Omental fat pad (tissue), 4 donors: ENCODE results near the gene MRPL55. TPM values are rescaled to one million over a fixed set of nuclear protein-coding genes. Genes with fewer than 3 reads are reported as not detected.

ENCODE experiments used
- ATAC-seq: fragments of 150-250 bp; one replicate; pipeline ENCODE4 v1.9.1; 2016; ENCODE audit warnings: mild to moderate bottlenecking, moderate library complexity; ENCODE audit not compliant: low FRiP score
- DNase-seq: peaks from one replicate; pipeline ENCODE4 v3.0.0-alpha.2; 2019; ENCODE audit warnings: low spot score
- total RNA-seq, 4 donors: library from RNA; depleted of rRNA; stranded (reverse); fragments of >200 nt; gene quantifications; one replicate each; pipeline ENCODE4 v1.1.0, GENCODE V29; 2016
- TF ChIP-seq, protein P1 (sequence below), 3 donors: fragments of 450-650 bp; IDR thresholded peaks; one replicate each; pipeline ENCODE4 v1.5.1; 2016 to 2017; ENCODE audit warnings: antibody characterized with exemption in 3 of 3, mild to moderate bottlenecking in 3 of 3, moderate library complexity in 2 of 3

MRPL55 gene
- total RNA-seq, 4 donors from 2014 or later: 47.1 to 95.5 (median 71.7) TPM

DNA sequence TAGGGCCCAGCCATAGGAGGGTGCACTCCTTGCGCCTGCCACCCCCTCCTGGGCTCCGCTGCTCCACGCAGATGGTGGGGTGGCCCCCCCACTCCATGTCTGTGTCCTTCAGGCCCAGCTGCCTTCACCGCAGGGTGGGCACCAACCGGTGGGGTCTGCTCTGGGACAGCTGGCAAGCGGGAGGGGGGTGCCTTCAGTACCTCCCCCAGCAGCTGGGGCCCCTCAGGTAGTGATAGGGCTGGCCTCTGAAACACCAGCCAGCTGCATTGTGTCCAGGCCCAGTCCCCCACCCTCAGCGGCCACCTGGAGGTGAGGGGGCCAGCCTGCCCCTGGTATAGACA lies 41.0 kb upstream of the MRPL55 start:
- DNase-seq: peak; percentile 16
- TF ChIP-seq, protein P1, sequence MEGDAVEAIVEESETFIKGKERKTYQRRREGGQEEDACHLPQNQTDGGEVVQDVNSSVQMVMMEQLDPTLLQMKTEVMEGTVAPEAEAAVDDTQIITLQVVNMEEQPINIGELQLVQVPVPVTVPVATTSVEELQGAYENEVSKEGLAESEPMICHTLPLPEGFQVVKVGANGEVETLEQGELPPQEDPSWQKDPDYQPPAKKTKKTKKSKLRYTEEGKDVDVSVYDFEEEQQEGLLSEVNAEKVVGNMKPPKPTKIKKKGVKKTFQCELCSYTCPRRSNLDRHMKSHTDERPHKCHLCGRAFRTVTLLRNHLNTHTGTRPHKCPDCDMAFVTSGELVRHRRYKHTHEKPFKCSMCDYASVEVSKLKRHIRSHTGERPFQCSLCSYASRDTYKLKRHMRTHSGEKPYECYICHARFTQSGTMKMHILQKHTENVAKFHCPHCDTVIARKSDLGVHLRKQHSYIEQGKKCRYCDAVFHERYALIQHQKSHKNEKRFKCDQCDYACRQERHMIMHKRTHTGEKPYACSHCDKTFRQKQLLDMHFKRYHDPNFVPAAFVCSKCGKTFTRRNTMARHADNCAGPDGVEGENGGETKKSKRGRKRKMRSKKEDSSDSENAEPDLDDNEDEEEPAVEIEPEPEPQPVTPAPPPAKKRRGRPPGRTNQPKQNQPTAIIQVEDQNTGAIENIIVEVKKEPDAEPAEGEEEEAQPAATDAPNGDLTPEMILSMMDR (IDR thresholded peaks at IDR 0.05): no peak
- no peak for ATAC-seq

DNA sequence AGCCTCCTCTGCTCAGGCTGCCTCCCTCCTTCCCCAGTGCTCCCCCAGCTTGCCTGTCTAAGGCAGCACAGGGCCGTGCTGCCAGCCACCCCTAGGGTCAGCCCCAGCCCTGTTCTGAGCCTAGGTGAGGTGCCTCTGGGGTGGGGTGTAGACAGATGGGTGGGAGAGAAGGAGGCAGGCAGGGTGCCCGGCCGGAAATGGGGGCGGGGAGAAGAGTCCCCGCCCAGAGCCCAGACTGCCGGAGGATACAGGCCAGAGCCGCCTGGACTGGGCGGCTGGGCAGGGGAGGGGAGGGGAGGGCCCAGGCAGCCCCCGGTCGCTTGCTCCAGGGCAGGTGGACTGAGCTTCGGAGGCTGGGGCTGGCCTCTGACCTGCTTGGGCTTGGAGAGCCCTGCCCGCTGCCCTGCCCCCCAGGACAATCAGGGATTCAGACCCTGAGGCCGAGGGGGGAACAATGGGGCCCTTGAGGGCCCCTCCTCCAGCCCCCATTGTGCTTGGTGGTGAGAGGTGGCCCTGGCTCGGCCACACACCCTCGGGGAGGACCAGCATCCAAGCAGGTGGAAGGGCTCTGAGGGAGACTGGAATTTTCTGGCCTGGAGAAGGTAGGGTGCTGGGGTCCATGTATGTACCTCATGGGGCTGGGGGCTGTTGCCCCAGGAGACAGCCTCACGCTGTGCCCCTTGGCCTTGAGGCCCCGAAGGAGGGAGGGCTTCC lies 40.5 kb upstream of the MRPL55 start, which contains the start of gene GJC2:
TSS of gene GJC2 (plus strand) at position 525 of the 714 bp plus-strand sequence. CDS start 7,829 bp downstream, outside the sequence.
- TF ChIP-seq, protein P1 (IDR thresholded peaks at IDR 0.05): no peak
- ATAC-seq (peak; percentile 26), DNase-seq (peak; percentile 22)

DNA sequence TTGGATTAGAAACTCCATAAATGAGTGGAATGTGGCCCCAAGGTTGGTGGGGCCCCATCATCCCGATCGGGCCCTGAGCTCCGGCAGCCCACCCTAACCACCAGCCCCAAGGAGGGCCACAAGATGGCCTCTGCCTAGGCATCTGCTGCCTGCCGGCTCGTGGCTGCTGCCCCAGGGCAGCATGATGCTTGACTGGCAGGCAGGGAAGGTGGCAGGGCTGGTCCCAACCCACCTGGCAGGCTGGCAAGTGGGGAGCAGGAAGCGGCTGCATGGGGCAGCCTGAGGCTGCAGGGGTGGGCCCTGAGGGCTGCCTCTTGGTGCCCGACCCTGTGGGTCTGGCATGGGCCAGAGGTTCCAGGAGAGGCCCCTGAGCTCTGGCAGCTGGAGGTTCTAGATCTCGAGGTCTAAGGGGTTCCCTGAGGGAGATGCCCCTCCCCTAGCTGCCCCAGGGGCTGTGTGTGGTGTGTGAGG lies 39.9 kb upstream of the MRPL55 start:
- ATAC-seq (peak; percentile 2), DNase-seq (peak; percentile 14)
- TF ChIP-seq, protein P1 (IDR thresholded peaks at IDR 0.05): no peak

DNA sequence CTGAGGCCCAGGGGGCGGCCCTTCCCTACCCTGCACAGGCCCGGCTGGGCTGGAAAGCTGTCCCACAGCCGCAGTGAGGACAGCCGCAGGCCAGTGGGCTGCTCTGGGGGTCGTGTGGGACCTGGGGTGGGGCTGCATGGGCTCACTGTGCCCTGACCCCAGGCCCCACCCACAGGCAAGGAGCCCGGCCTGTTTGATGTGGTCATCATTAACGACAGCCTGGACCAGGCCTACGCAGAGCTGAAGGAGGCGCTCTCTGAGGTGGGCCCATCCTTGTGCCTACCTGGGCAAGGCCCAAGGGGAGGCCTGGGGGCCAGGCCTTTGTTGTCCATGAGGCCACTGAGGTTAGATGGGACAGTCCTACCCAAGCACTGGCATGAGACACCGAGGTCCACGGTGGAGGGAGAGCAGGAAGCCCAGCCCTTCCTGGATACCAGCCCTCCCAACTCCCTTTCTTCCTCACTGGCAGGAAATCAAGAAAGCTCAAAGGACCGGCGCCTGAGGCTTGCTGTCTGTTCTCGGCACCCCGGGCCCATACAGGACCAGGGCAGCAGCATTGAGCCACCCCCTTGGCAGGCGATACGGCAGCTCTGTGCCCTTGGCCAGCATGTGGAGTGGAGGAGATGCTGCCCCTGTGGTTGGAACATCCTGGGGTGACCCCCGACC lies 39.2 kb upstream of the MRPL55 start:
- DNase-seq: peak; percentile 12
- TF ChIP-seq, protein P1 (IDR thresholded peaks at IDR 0.05): no peak
- ATAC-seq: no peak

DNA sequence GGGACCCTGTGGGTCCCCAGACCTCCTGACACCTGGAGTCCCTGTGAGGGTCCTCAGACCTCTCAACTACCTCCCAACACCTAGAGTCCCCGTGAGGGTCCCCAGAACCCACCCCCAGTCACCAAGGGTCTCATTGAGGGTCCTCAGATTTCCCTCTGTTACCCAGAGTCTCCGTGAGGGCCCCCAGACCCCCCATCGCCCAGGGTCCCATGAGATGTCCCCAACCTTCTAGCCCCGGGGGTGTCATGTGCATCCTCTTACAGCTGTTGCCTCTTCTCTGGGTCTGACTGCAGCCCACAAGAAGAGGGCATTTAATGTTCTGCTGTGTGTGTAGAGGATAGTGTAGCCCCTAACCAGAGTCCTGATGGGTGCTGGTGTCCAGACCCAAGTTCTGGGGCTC lies 38.7 kb upstream of the MRPL55 start:
- ATAC-seq: no peak

DNA sequence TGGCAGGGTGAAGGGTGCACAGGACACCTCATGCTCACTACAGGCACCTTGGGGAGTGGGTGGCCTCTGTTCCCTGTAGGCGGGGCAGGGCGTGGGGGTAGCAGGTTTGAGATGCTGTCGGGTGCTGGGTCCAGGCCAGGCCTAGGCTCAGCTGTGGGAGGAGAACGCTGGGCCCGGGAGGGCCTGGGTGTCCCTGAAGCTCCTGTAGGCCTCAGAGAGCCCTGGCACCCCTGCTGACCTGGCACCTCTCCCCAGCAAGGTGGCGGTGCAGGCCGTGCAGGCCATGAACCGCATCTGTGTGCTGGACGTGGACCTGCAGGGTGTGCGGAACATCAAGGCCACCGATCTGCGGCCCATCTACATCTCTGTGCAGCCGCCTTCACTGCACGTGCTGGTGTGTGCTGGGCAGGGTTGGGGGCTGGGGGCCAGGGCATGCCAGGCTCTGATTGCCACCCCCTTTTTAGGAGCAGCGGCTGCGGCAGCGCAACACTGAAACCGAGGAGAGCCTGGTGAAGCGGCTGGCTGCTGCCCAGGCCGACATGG lies 38.1 kb upstream of the MRPL55 start:
- no peak for ATAC-seq
- no peak for DNase-seq
- TF ChIP-seq, protein P1 (IDR thresholded peaks at IDR 0.05): no peak

More for the DNA sequence above, 38.7 kb upstream of the MRPL55 start:
- TF ChIP-seq, protein P1 (IDR thresholded peaks at IDR 0.05): no peak
- DNase-seq: peak; percentile 10
